ENCODE results near the gene CHCHD6. TPM values are rescaled to one million over a fixed set of nuclear protein-coding genes. Genes with fewer than 3 reads are reported as not detected.

The CHCHD6 gene
- total RNA-seq, 3 donors from 2014 or later = 5.9 to 9.8 (median 6.5) TPM

- intact Hi-C loops (cut with DNase I, micrococcal nuclease) = no loop called here
- ATAC-seq (no peak), DNase-seq (no peak)
- Histone ChIP-seq H3K4me1 (ENCODE audit: low read depth) (no peaks in the 10 kb centered on the region), H3K36me3 (ENCODE audit: low read depth) (no peaks in the 10 kb centered on the region), H3K9me3 (peaks cover 3% of the 10 kb centered on the region), H3K4me3 (no peak overlapping the region)
- no peak for TF ChIP-seq CTCF (IDR thresholded peaks at IDR 0.05)
Measured at GRCh38 chr3:126721246-126721645, 17.2 kb downstream of the CHCHD6 start.

DNA sequence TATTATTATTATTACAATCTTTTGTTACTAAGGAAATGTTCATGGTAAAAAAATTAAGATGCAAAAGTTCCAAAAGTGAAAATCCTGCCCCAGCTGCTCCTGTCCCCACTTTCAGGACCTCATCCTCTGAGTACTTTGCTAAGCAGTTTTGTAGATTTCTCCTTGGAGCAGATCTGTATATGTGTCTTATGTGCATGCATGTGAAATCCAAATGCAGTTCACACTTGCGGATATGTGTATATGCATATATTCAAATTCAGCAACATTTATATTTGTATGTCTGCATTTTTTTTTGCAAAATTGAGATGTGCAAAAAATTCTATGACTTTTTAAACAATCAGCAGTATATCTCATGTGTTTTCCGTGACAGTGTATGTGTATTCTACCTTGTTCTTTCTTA lies 19.2 kb downstream of the CHCHD6 start:
- intact Hi-C loops (cut with DNase I, micrococcal nuclease) = no loop called here
- no peak for ATAC-seq
- DNase-seq = no peak
- H3K9me3 ChIP-seq = peaks cover 3% of the 10 kb centered on the region
- H3K4me1 ChIP-seq (ENCODE audit: low read depth) = no peaks in the 10 kb centered on the region
- no peak overlapping the region for H3K4me3 ChIP-seq
- TF ChIP-seq CTCF (IDR thresholded peaks at IDR 0.05) = no peak
- H3K36me3 ChIP-seq (ENCODE audit: low read depth) = no peaks in the 10 kb centered on the region

GRCh38 chr3:126723801-126724200 lies 19.8 kb downstream of the CHCHD6 start:
- H3K9me3 ChIP-seq = peaks cover 3% of the 10 kb centered on the region
- H3K4me3 ChIP-seq = no peak overlapping the region
- DNase-seq (no peak), ATAC-seq (no peak)
- no peak for TF ChIP-seq CTCF (IDR thresholded peaks at IDR 0.05)
- intact Hi-C loops (cut with DNase I, micrococcal nuclease) = no loop called here
- H3K36me3 ChIP-seq (ENCODE audit: low read depth) = no peaks in the 10 kb centered on the region
- no peaks in the 10 kb centered on the region for H3K4me1 ChIP-seq (ENCODE audit: low read depth)

DNA sequence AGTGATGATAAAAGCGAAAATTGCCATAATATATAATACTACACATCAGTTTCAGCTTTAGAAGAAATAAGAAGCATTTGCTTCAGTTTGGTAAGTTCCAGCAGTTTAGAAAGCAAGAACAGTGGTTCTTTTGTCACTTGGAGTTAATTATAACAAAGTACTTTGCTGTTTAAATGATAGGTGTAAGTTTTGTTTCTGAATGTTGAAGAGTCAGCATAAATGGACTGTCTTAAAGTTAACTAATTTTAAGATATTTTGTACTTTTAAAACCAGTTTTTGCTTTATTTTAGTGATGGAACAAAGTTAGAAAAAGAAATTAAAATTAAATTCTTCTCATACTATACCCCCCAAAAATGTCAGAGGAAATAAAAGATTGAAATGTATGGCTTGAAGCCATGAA lies 24.6 kb downstream of the CHCHD6 start:
- Histone ChIP-seq H3K9me3 (peaks cover 3% of the 10 kb centered on the region), H3K4me3 (no peak overlapping the region), H3K36me3 (ENCODE audit: low read depth) (no peaks in the 10 kb centered on the region), H3K4me1 (ENCODE audit: low read depth) (no peaks in the 10 kb centered on the region)
- intact Hi-C loops (cut with DNase I, micrococcal nuclease) = no loop called here
- ATAC-seq (no peak), DNase-seq (no peak)
- TF ChIP-seq CTCF (IDR thresholded peaks at IDR 0.05) = no peak

GRCh38 chr3:126730376-126730775 lies 26.3 kb downstream of the CHCHD6 start:
- H3K9me3 ChIP-seq = peaks cover 2% of the 10 kb centered on the region
- ATAC-seq (no peak), DNase-seq (no peak)
- H3K4me1 ChIP-seq (ENCODE audit: low read depth) = no peaks in the 10 kb centered on the region
- TF ChIP-seq CTCF (IDR thresholded peaks at IDR 0.05) = no peak
- intact Hi-C loops (cut with DNase I, micrococcal nuclease) = no loop called here
- H3K36me3 ChIP-seq (ENCODE audit: low read depth) = no peaks in the 10 kb centered on the region
- no peak overlapping the region for H3K4me3 ChIP-seq

GRCh38 chr3:126731044-126731443 lies 27.0 kb downstream of the CHCHD6 start:
- Histone ChIP-seq H3K9me3 (no peaks in the 10 kb centered on the region), H3K36me3 (ENCODE audit: low read depth) (no peaks in the 10 kb centered on the region), H3K4me3 (no peak overlapping the region), H3K4me1 (ENCODE audit: low read depth) (no peaks in the 10 kb centered on the region)
- TF ChIP-seq CTCF (IDR thresholded peaks at IDR 0.05) = no peak
- peak; percentile 21 for ATAC-seq
- DNase-seq = no peak
- intact Hi-C loops (cut with DNase I, micrococcal nuclease) = no loop called here
